GM20000 (cell line): ENCODE measurements around the gene NUP35.

Source experiments
- DNase-seq: peaks from one replicate; pipeline ENCODE4 v3.0.0; 2012; ENCODE audit warnings: low spot score
- TF ChIP-seq, protein P1 (sequence below): IDR thresholded peaks from 2 replicates; pipeline ENCODE4 v1.5.1; 2012; ENCODE audit warnings: mild to moderate bottlenecking, control low read depth; ENCODE audit errors: extremely low read depth, missing control alignments

Gene NUP35

DNA sequence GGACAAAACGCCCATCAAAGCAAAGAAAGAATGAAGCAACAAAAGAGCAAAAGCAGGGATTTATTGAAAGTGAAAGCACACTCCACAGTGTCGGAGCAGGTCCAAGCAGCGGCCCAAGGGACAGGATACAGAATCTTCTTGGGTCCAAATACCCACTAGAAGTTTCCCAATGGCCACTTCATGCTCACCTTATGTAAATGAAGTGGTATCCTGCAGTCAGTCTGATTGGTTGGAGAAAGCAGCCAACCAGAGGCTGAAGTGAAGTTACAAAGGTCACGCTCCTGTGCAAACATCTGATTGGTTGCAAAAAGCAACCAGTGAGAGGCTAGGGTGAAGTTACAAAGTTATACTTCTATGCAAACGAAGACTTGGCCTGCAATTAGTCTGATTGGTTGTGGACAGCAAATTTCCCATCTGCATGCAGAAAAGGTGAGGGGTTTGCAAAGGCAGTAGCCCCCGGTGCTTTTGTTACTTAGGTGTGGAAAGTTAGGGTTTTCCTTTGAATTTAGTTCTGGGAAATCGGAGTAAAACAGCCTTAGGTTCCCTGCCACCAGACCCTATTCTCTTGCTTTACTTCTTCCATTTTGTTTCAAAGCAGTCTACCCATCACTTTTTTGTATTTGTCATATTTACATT is 32.8 kb upstream of the NUP35 start:
- DNase-seq, result no peak

DNA sequence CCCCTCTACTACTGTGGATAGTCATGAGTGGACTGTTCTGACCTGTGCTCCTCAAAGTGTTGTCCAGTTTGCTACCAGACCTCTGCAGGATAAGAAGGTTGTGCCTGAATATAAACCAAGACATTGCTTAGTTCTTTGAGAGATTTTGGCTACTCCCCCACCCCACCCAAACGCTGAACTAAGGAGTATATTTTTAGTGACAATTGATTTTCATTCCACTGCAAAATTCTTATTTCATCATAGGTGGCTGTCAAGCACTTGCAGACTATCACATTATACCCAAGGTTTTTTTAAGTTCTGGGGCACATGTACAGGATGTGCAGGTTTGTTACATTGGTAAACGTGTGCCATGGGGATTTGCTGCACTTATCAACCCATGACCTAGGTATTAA is 32.3 kb upstream of the NUP35 start:
- DNase-seq, result no peak
- TF ChIP-seq, protein P1, sequence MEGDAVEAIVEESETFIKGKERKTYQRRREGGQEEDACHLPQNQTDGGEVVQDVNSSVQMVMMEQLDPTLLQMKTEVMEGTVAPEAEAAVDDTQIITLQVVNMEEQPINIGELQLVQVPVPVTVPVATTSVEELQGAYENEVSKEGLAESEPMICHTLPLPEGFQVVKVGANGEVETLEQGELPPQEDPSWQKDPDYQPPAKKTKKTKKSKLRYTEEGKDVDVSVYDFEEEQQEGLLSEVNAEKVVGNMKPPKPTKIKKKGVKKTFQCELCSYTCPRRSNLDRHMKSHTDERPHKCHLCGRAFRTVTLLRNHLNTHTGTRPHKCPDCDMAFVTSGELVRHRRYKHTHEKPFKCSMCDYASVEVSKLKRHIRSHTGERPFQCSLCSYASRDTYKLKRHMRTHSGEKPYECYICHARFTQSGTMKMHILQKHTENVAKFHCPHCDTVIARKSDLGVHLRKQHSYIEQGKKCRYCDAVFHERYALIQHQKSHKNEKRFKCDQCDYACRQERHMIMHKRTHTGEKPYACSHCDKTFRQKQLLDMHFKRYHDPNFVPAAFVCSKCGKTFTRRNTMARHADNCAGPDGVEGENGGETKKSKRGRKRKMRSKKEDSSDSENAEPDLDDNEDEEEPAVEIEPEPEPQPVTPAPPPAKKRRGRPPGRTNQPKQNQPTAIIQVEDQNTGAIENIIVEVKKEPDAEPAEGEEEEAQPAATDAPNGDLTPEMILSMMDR, result no peak

More for the DNA sequence above, 32.8 kb upstream of the NUP35 start:
- TF ChIP-seq, protein P1, result no peak

DNA sequence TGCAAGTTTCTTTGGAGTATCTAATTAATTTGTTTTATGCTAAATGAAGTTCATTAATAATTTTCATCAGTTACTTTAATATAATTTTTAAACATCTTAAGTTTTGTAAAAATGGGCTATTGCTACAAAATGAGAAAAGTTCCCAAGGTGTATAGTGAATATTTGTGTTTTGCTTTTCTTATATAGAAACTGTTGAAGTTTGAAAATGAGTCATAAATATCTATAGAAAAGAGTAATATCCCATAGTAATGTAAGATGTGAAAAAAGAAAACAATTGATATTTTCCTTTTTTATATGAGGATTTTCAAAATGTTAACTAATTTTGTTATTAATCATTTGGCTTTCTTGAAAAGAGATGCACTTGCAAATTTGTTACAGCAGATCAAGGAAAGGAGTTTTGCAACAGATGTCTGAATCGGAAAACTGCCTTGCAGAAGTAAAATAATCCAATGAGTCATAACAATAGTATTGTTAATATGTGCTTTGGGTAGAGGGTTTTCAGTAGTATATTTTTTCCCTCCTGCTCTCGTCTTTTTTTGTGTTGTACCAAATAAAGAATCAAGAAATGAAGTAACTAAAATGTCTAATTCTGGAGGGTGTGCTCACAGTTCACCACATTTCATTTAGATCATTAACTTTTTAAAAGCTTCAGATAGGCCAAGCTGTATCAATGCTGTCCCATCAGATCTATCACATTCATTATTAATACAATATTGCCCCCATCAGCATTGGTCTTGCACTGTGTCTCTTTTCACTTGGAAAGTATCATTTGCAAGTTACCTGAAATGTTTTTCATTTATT is 30.2 kb upstream of the NUP35 start:
- TF ChIP-seq, protein P1, result no peak
- DNase-seq, result peak; percentile 37

DNA sequence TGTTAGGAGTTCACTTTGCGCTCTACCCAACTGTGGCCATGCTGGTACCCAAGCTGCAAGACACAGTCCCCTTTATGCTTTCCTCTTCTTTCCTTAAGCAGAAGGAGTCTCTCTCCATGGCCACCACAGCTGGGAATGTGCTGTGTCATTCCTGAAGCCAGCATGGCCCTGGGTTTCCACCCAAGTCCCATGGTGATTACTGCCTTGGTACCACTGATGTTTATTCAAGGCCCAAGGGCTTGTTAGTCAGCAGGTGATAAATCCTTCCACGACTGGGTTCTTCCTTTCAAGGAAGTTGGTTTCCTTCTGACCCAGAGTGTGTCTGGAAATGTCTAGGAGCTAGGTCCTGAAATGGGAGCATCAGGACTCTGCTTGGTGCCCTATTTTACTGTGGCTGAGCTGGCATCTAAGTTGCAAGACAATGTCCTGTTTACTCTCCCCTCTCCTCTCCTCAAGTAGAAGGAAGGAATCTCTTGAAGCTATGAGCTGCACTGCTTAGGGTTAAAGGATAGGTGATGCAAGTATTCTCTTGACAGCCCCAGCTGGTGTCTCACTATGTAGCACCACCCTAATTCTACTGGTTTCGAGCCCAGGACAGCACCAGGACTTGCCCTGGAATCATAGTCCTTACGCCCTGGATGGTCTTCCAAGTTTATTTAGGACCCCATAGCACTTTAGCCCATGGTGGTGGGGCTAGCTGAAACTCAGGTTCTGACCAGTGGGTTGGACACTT is 18.7 kb upstream of the NUP35 start:
- no peak for DNase-seq
- TF ChIP-seq, protein P1, result no peak

DNA sequence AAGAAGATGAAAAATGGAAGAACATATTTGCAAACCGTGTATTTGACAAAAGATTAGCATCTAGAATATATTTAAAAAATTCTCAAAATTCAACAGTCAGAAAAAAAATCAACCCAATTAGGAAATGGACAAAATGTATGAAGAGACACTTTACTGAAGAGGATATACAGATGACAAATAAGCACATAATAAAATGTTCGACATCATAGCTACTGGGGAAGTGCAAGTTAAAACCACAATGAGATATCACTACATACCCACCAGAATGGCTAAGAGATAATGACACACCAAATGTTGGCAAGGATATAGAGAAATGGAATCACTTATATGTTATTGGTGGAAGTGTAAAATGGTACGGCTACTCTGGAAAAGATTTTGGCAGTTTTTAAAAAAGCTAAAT is 11.7 kb upstream of the NUP35 start:
- no peak for DNase-seq

DNA sequence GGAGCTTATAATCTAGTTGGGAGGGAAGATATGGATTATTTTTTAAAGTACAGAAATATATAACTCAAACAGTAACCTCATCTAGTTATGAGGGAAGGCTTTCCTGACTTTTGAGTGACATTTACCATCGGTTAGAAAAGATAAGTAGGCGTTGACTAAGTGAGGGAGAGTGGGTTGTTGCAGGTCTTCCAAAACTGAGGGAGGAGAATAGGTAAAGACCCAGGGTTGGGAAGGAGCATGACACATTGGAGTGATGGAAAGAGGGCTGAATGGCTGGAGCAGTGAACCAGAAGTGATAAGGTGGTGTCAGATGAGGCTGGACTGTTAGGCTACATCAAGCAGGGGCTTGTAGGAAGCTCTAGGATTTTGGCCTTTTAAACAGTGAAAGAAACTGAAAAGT is 10.6 kb upstream of the NUP35 start:
- DNase-seq, result no peak
- TF ChIP-seq, protein P1, result no peak

More for the DNA sequence above, 11.7 kb upstream of the NUP35 start:
- TF ChIP-seq, protein P1, result no peak

DNA sequence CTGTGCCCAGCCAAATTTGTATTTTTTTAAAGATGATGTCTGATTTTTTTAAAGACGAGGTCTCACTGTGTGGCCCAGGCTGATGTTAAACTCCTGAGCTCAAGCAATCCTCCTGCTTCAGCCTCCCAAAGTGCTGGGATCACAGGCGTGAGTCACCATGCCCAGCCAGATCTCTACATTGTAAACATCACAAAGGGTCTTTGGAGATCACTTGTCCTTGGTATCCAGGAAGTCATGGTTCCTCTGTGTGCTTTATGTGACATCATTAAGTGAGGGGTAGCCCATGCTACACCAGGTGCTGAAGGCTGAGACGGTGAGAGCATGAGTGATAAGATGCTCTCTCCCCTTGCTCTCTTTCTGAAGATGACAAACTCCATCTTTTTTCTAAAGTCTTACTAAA is 7.0 kb upstream of the NUP35 start:
- DNase-seq, result no peak
- TF ChIP-seq, protein P1, result no peak
